AG04450 (cell line): ENCODE measurements around the gene POLR2L. TPM values are rescaled to one million over a fixed set of nuclear protein-coding genes. Genes with fewer than 3 reads are reported as not detected.

ENCODE experiments used
- CTCF ChIA-PET: fragments of 300-600, 350-600 bp; formaldehyde crosslinking; extraction: SDS; loops from one replicate; lab custom pipeline; 2022; ENCODE audit warnings: antibody characterized with exemption, inconsistent platforms; lab: Charles Lee
- POLR2A ChIA-PET: fragments of 350-600 bp; formaldehyde crosslinking; extraction: SDS; loops from one replicate; lab custom pipeline; 2021; ENCODE audit warnings: antibody characterized with exemption, inconsistent platforms; lab: Yijun Ruan, JAX
- DNase-seq: peaks from one replicate; pipeline ENCODE4 v3.0.0-alpha.2; 2011; ENCODE audit warnings: low read depth, low spot score
- H3K27ac ChIP-seq: one replicate; pipeline ENCODE4 v1.5.1; 2012; ENCODE audit warnings: low read depth, low read length, control low read depth
- H3K27me3 ChIP-seq: one replicate; pipeline ENCODE4 v1.6.0; 2012; ENCODE audit warnings: low read length; ENCODE audit not compliant: control insufficient read depth, insufficient read depth
- H3K4me3 ChIP-seq: 2 replicates; pipeline ENCODE4 v1.5.1; 2011; ENCODE audit warnings: mild to moderate bottlenecking, low read depth, low read length, control low read depth
- H3K9me3 ChIP-seq: 2 replicates; pipeline ENCODE4 v1.5.1; 2012; ENCODE audit warnings: low read length; ENCODE audit not compliant: control insufficient read depth, insufficient read depth
- CTCF ChIP-seq: IDR thresholded peaks from 2 replicates; pipeline ENCODE4 v1.5.1; 2011; ENCODE audit warnings: low read depth, low read length, control low read depth, inconsistent platforms
- polyA plus RNA-seq: library from polyadenylated mRNA; depleted of rRNA; stranded (reverse); fragments of >200 nt; gene quantifications from 2 replicates; pipeline ENCODE4 v1.2.3, GENCODE V29; 2011

POLR2L gene
- polyA plus RNA-seq, 1 experiment, result 211 TPM

- TF ChIP-seq CTCF, result no peak
- H3K9me3 ChIP-seq, result no peaks in the 10 kb centered on the region; the same call in 1 of the 2 replicates
- H3K27me3 ChIP-seq, result no peaks in the 10 kb centered on the region
- H3K27ac ChIP-seq, result no peak overlapping the region
- no peak overlapping the region for H3K4me3 ChIP-seq
- DNase-seq, result no peak
- CTCF ChIA-PET, result no interaction called here
- POLR2A ChIA-PET, result interaction anchor here (1.2 to 1.8 kb wide), 3 partner anchors 8 to 48 kb away, joined by 3 to 4 read pairs (median 3); partner anchors contain the start of gene PNPLA2
Measured at GRCh38 chr11:866481-866880, 24.2 kb upstream of the POLR2L start.

GRCh38 chr11:865462-866430, 23.4 kb upstream of the POLR2L start:
- Histone ChIP-seq H3K27ac (no peak overlapping the region), H3K9me3 (no peaks in the 10 kb centered on the region; the same call in 1 of the 2 replicates), H3K4me3 (no peak overlapping the region), H3K27me3 (no peaks in the 10 kb centered on the region)
- no peak for TF ChIP-seq CTCF
- POLR2A ChIA-PET, result interaction anchor here (1.3 to 1.8 kb wide), 2 partner anchors 9 to 19 kb away, joined by 3 to 4 read pairs; no protein-coding TSS in a partner anchor
- CTCF ChIA-PET, result no interaction called here
- DNase-seq, result no peak

- Histone ChIP-seq H3K9me3 (no peaks in the 10 kb centered on the region; the same call in 1 of the 2 replicates), H3K27ac (no peak overlapping the region), H3K4me3 (no peak overlapping the region), H3K27me3 (no peaks in the 10 kb centered on the region)
- ChIA-PET POLR2A (no interaction called here), CTCF (no interaction called here)
- TF ChIP-seq CTCF, result no peak
- DNase-seq, result no peak
Measured at GRCh38 chr11:864898-865297, 22.6 kb upstream of the POLR2L start.

GRCh38 chr11:863910-864827, 21.8 kb upstream of the POLR2L start:
- TF ChIP-seq CTCF, result no peak
- no peaks in the 10 kb centered on the region; the same call in 1 of the 2 replicates for H3K9me3 ChIP-seq
- no peaks in the 10 kb centered on the region for H3K27me3 ChIP-seq
- H3K27ac ChIP-seq, result no peak overlapping the region
- ChIA-PET CTCF (no interaction called here), POLR2A (no interaction called here)
- no peak for DNase-seq
- H3K4me3 ChIP-seq, result no peak overlapping the region
